Fibroblast of lung (primary cell): ENCODE results near the gene TMED8. TPM values are rescaled to one million over a fixed set of nuclear protein-coding genes. Genes with fewer than 3 reads are reported as not detected.
A peak's percentile ranks its signal among the peaks of the same experiment; 100 is the strongest.

Experiments
- DNase-seq, 2 donors: peaks; one replicate each; pipeline versions ENCODE4 v3.0.0 to v3.0.0-alpha.2; 2010; ENCODE audit warnings: low read depth in 2 of 2
- H2AFZ ChIP-seq: 2 replicates; pipeline ENCODE4 v1.5.1; 2012; ENCODE audit warnings: low read length, control low read depth, inconsistent platforms
- H3K27ac ChIP-seq: 2 replicates; pipeline ENCODE4 v1.5.1; 2011; ENCODE audit warnings: low read length, control low read depth; ENCODE audit not compliant: insufficient read depth
- H3K27me3 ChIP-seq: 2 replicates; pipeline ENCODE4 v1.5.1; 2011; ENCODE audit warnings: mild to moderate bottlenecking, low read length; ENCODE audit not compliant: control insufficient read depth, insufficient read depth
- H3K36me3 ChIP-seq: 2 replicates; pipeline ENCODE4 v1.5.1; 2011; ENCODE audit warnings: low read length; ENCODE audit not compliant: control insufficient read depth, insufficient read depth
- H3K4me1 ChIP-seq: 2 replicates; pipeline ENCODE4 v1.5.1; 2011; ENCODE audit warnings: low read length; ENCODE audit not compliant: control insufficient read depth, insufficient read depth; ENCODE audit errors: extremely low read depth
- H3K4me2 ChIP-seq: 2 replicates; pipeline ENCODE4 v1.5.1; 2011; ENCODE audit warnings: low read length, control low read depth; ENCODE audit not compliant: insufficient read depth; ENCODE audit errors: extremely low read depth
- H3K4me3 ChIP-seq, 4 experiments: fragments of 200-600 bp in 1 of 4; sonication (generic) in 1 of 4; replicated peaks in 1 of 4; 2 replicates each; pipeline ENCODE4 v1.5.1; 2011 to 2016; ENCODE audit warnings: low read length in 4 of 4, low read depth in 3 of 4, mild to moderate bottlenecking in 3 of 4, control low read depth in 2 of 4, inconsistent platforms in 1 of 4, mixed read lengths in 1 of 4; ENCODE audit not compliant: insufficient read depth in 1 of 4; ENCODE audit errors: control extremely low read depth in 1 of 4
- H3K79me2 ChIP-seq: 2 replicates; pipeline ENCODE4 v1.5.1; 2012; ENCODE audit warnings: mild to moderate bottlenecking, low read length, inconsistent platforms; ENCODE audit not compliant: control insufficient read depth, insufficient read depth
- H3K9ac ChIP-seq: 2 replicates; pipeline ENCODE4 v1.5.1; 2011; ENCODE audit warnings: mild to moderate bottlenecking, low read length, control low read depth; ENCODE audit not compliant: insufficient read depth
- H3K9me3 ChIP-seq: 2 replicates; pipeline ENCODE4 v1.5.1; 2012; ENCODE audit warnings: low read depth, low read length; ENCODE audit not compliant: control insufficient read depth, insufficient read depth
- H4K20me1 ChIP-seq: 2 replicates; pipeline ENCODE4 v1.5.1; 2011; ENCODE audit warnings: low read length; ENCODE audit not compliant: control insufficient read depth, insufficient read depth; ENCODE audit errors: extremely low read depth
- EZH2 ChIP-seq: IDR thresholded peaks from 2 replicates; pipeline ENCODE4 v1.5.1; 2012; ENCODE audit warnings: low read length, control low read depth, mild to moderate bottlenecking; ENCODE audit errors: missing control alignments
- polyA plus RNA-seq, 2 donors: library from polyadenylated mRNA; depleted of rRNA in 1 of 2; stranded (reverse) in 1 of 2; unstranded in 1 of 2; fragments of >200 nt; gene quantifications; 2 replicates each; pipeline ENCODE4 v1.2.1, GENCODE V29; 2011 to 2012; ENCODE audit warnings: missing spikeins in 1 of 2
- total RNA-seq: library from RNA; depleted of rRNA; stranded (reverse); fragments of >200 nt; gene quantifications from 2 replicates; pipeline ENCODE4 v1.2.1, GENCODE V29; 2014
- TF ChIP-seq, protein P1 (sequence below), 2 donors: IDR thresholded peaks in 1 of 2; conservative IDR thresholded peaks in 1 of 2; 1 replicate in 1 of 2; 2 replicates in 1 of 2; pipeline ENCODE4 v1.5.1; 2011 to 2012; ENCODE audit warnings: low read length in 2 of 2, control low read depth in 1 of 2, inconsistent platforms in 1 of 2, low read depth in 1 of 2, mild to moderate bottlenecking in 1 of 2

The TMED8 gene
- total and polyA plus RNA-seq, 2 donors (not counting 1 experiment from before 2014, with no cell fraction given), result 7.0 to 7.4 TPM

DNA sequence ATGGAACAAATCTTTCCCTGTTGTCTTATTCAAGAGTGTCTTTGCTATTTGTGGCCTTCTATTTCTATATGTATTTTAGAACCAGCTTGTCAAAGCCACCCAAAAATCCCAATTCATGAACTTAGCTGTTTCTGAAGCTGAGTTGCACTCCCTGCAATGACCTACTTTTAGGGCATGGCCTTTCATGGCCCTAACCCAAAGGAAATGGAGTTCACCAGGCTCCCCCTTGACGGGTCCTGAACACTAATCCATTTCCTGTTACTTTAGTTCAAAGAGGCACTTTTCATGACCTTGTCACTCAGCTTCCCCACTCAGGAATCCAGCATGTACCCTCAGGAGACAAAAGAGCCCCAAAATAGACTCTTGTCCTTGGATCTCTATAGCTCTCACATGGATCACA is 7.6 kb downstream of the TMED8 start:
- H3K4me1 ChIP-seq, result no peaks in the 10 kb centered on the region
- no peaks in the 10 kb centered on the region for H3K9me3 ChIP-seq
- no peak for DNase-seq
- TF ChIP-seq, protein P1, sequence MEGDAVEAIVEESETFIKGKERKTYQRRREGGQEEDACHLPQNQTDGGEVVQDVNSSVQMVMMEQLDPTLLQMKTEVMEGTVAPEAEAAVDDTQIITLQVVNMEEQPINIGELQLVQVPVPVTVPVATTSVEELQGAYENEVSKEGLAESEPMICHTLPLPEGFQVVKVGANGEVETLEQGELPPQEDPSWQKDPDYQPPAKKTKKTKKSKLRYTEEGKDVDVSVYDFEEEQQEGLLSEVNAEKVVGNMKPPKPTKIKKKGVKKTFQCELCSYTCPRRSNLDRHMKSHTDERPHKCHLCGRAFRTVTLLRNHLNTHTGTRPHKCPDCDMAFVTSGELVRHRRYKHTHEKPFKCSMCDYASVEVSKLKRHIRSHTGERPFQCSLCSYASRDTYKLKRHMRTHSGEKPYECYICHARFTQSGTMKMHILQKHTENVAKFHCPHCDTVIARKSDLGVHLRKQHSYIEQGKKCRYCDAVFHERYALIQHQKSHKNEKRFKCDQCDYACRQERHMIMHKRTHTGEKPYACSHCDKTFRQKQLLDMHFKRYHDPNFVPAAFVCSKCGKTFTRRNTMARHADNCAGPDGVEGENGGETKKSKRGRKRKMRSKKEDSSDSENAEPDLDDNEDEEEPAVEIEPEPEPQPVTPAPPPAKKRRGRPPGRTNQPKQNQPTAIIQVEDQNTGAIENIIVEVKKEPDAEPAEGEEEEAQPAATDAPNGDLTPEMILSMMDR (conservative IDR thresholded peaks at IDR 0.05 in 1 of 2, IDR thresholded peaks at IDR 0.05 in 1 of 2; ENCODE audit: low read depth in 1 of 2, low read length in 2 of 2), result no peak
- TF ChIP-seq EZH2, result no peak
- H3K4me2 ChIP-seq, result no peak overlapping the region
- no peak overlapping the region for H2AFZ ChIP-seq
- no peak overlapping the region for H3K27ac ChIP-seq
- H3K4me3 ChIP-seq, result no peak overlapping the region
- no peaks in the 10 kb centered on the region for H3K36me3 ChIP-seq
- H4K20me1 ChIP-seq, result no peaks in the 10 kb centered on the region
- no peaks in the 10 kb centered on the region for H3K79me2 ChIP-seq
- no peaks in the 10 kb centered on the region for H3K27me3 ChIP-seq
- H3K9ac ChIP-seq, result no peak overlapping the region

DNA sequence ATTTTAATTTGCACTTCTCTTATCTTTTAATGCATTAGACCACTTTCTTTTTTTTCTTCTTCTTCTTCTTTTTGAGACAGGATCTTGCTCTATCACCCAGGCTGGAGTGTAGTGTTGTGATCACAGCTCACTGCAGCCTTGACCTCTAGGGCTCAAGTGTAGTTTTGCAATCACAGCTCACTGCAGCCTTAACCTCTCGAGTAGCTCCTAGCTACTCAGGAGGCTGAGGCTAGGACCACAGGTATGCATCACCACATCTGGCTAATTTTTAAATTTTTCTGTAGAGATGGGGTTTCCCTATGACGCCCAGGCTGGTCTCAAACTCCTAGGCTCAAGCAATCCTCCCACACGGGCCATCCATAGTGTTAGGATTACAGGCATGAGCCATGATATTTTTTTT is 12.7 kb downstream of the TMED8 start:
- Histone ChIP-seq H3K9ac (no peak overlapping the region), H3K36me3 (no peaks in the 10 kb centered on the region), H3K4me3 (no peak overlapping the region), H3K4me1 (no peaks in the 10 kb centered on the region), H3K27me3 (no peaks in the 10 kb centered on the region), H3K9me3 (no peaks in the 10 kb centered on the region), H2AFZ (no peak overlapping the region), H3K27ac (no peak overlapping the region), H4K20me1 (no peaks in the 10 kb centered on the region), H3K4me2 (no peak overlapping the region), H3K79me2 (no peaks in the 10 kb centered on the region)
- no peak for DNase-seq
- TF ChIP-seq, protein P1 (conservative IDR thresholded peaks at IDR 0.05 in 1 of 2, IDR thresholded peaks at IDR 0.05 in 1 of 2; ENCODE audit: low read depth in 1 of 2, low read length in 2 of 2), result no peak
- TF ChIP-seq EZH2, result no peak

GRCh38 chr14:77359626-77360025 is 17.3 kb downstream of the TMED8 start:
- H3K27ac ChIP-seq, result no peak overlapping the region
- H3K9me3 ChIP-seq, result no peaks in the 10 kb centered on the region
- no peaks in the 10 kb centered on the region for H3K79me2 ChIP-seq
- TF ChIP-seq EZH2, result no peak
- TF ChIP-seq, protein P1 (conservative IDR thresholded peaks at IDR 0.05 in 1 of 2, IDR thresholded peaks at IDR 0.05 in 1 of 2; ENCODE audit: low read depth in 1 of 2, low read length in 2 of 2), result no peak
- no peaks in the 10 kb centered on the region for H3K4me1 ChIP-seq
- H3K27me3 ChIP-seq, result no peaks in the 10 kb centered on the region
- peak in 1 of 2 donors; percentile 10 for DNase-seq
- H3K9ac ChIP-seq, result no peak overlapping the region
- H2AFZ ChIP-seq, result no peak overlapping the region
- H3K36me3 ChIP-seq, result no peaks in the 10 kb centered on the region
- no peak overlapping the region for H3K4me3 ChIP-seq
- no peaks in the 10 kb centered on the region for H4K20me1 ChIP-seq
- H3K4me2 ChIP-seq, result no peak overlapping the region
